Tibial nerve (tissue), 4 donors: Measurements from ENCODE around the gene CABLES2. TPM values are rescaled to one million over a fixed set of nuclear protein-coding genes. Genes with fewer than 3 reads are reported as not detected.
A peak's percentile ranks its signal among the peaks of the same experiment; 100 is the strongest.

ENCODE experiments used
- DNase-seq, 2 donors: peaks; one replicate each; pipeline ENCODE4 v3.0.0-alpha.2; 2019; ENCODE audit warnings: low spot score in 2 of 2
- H3K27ac ChIP-seq, 4 donors: fragments of 200-600 bp; sonication (generic) in 3 of 4; one replicate each; pipeline ENCODE4 v1.5.1; 2017 to 2019; ENCODE audit warnings: mild to moderate bottlenecking in 1 of 4
- H3K27me3 ChIP-seq, 2 donors: fragments of 200-600 bp; sonication (generic) in 1 of 2; one replicate each; pipeline versions ENCODE4 v1.5.1 to v1.6.0; 2017 to 2019
- H3K36me3 ChIP-seq, 3 donors: fragments of 200-600 bp; sonication (generic); one replicate each; pipeline ENCODE4 v1.5.1; 2018 to 2019
- H3K4me1 ChIP-seq, 4 donors: fragments of 200-600 bp; sonication (generic) in 3 of 4; one replicate each; pipeline ENCODE4 v1.5.1; 2017 to 2019
- H3K4me3 ChIP-seq, 4 donors: fragments of 200-600 bp; sonication (generic) in 3 of 4; one replicate each; pipeline ENCODE4 v1.5.1; 2017 to 2019; ENCODE audit warnings: mild to moderate bottlenecking in 1 of 4, moderate library complexity in 1 of 4
- H3K9me3 ChIP-seq, 4 donors: fragments of 200-600 bp; sonication (generic) in 3 of 4; one replicate each; pipeline ENCODE4 v1.5.1; 2017 to 2019
- CTCF ChIP-seq, 5 experiments: fragments of 200-600 bp in 3 of 5; fragments of 450-650 bp in 2 of 5; sonication (generic) in 3 of 5; IDR thresholded peaks; one replicate each; pipeline ENCODE4 v1.5.1; 2016 to 2019; ENCODE audit warnings: antibody characterized with exemption in 5 of 5, mild to moderate bottlenecking in 3 of 5, moderate library complexity in 2 of 5
- EP300 ChIP-seq, 2 donors: sonication (generic); formaldehyde crosslinking; IDR thresholded peaks; one replicate each; pipeline ENCODE4 v1.6.1; 2017; ENCODE audit warnings: antibody characterized with exemption in 2 of 2, mild to moderate bottlenecking in 1 of 2
- POLR2A ChIP-seq, 2 donors: fragments of 450-650 bp; IDR thresholded peaks; one replicate each; pipeline ENCODE4 v1.6.1; 2017; ENCODE audit warnings: antibody characterized with exemption in 2 of 2, mild to moderate bottlenecking in 2 of 2, moderate library complexity in 2 of 2
- WGBS, 2 donors: methylation state at CpG; one replicate each; pipeline ENCODE4 v1.1.5; 2018; 5-methylcytosine and 5-hydroxymethylcytosine counted together
- total RNA-seq, 4 donors: library from RNA; depleted of rRNA; stranded (reverse); fragments of >200 nt; gene quantifications; one replicate each; pipeline ENCODE4 v1.1.0, GENCODE V29; 2016

CABLES2 gene
- total RNA-seq, 4 donors from 2014 or later, result 1.1 to 9.9 (median 6.2) TPM

DNA sequence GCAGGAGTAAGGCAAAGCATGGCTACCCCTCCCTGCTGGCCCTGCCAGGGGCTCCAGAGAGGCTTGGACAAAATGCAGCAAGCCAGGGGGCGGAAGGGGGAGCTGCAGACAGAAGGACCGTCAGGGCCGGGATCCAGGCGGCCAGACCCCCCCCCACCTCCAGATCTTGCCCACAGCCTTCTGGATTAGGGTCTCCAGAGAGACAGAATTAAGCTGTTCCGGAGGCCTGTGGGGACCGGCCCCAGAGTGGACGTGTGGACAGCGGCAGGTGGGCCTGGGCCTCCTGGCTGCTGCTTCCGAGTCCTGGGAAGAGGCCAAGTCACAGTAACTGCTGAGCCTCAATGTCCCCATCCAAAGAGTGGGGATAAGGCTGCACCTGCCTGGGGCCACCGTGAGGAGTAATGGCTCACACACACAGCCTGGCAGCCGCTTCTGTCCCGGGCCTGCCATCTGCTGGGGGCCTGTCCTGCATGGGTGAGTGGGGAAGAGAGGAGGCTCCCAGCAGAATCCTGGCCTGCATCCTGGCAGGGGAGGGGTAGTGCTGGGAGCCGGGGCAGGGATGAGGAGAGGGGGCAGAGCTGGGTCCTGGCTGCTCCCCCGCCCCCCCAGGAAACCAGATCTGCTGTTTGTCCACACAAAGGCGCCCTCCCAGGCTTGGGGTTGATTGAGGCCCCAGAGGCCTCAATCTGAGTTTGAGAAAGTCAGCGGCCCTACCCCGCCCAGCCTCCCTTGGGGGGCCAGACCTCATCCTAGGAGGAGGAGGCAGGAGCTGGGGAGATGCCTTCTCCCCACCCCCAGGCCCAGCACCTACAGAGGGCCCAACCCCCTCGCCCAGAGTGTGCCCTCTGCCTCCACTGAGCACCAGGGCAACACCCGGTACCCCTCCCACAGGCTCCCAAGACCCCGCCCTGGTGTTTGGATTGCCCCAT lies 43.8 kb downstream of the CABLES2 start:
- peak overlapping the region in 2 of 4 donors; percentile 83 to 94 for H3K27ac ChIP-seq
- H3K27me3 ChIP-seq, result peaks cover 0 to under 1% of the 10 kb centered on the region in 2 donors
- no peak for TF ChIP-seq EP300 (IDR thresholded peaks at IDR 0.05)
- peak in 1 of 5 experiments; percentile 15 for TF ChIP-seq CTCF (IDR thresholded peaks at IDR 0.05)
- no peak for DNase-seq
- no peaks in the 10 kb centered on the region for H3K9me3 ChIP-seq
- H3K36me3 ChIP-seq, result no peaks in the 10 kb centered on the region
- 41 to 51% methylated on average over 18 of the region's 20 CpGs for WGBS, 2 donors
- peaks cover 0 to 94% (median 76%) of the 10 kb centered on the region in 4 donors for H3K4me1 ChIP-seq
- no peak overlapping the region for H3K4me3 ChIP-seq

DNA sequence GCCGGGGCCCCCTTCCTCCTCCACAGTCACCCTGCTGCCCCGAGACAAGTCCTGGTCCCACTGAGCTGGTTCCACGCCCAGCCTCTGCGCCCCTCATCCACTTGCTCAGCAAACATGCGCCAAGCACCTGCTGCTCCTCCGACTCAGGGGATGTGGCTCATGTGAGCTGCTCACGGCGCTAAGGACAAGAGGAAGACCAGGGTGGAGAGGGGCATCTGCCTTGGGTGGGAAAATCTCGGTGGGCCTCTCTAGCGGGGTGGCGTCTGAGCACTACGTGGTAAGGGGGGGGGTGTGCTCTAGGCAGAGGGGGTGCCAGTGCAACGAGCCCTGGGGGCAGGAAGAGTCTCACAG lies 44.5 kb downstream of the CABLES2 start:
- peaks cover 0 to 94% (median 76%) of the 10 kb centered on the region in 4 donors for H3K4me1 ChIP-seq
- H3K27ac ChIP-seq, result peak overlapping the region in 2 of 4 donors; percentile 83 to 94
- WGBS, 2 donors, result 51 to 58% methylated on average over 12 to 13 of the region's 13 CpGs
- H3K4me3 ChIP-seq, result no peak overlapping the region
- no peaks in the 10 kb centered on the region for H3K9me3 ChIP-seq
- DNase-seq, result no peak
- TF ChIP-seq POLR2A (IDR thresholded peaks at IDR 0.05) (no peak), EP300 (IDR thresholded peaks at IDR 0.05) (no peak), CTCF (IDR thresholded peaks at IDR 0.05) (no peak)
- H3K36me3 ChIP-seq, result no peaks in the 10 kb centered on the region
- H3K27me3 ChIP-seq, result no peaks in the 10 kb centered on the region

- H3K9me3 ChIP-seq, result no peaks in the 10 kb centered on the region
- TF ChIP-seq EP300 (IDR thresholded peaks at IDR 0.05) (no peak), POLR2A (IDR thresholded peaks at IDR 0.05) (no peak), CTCF (IDR thresholded peaks at IDR 0.05) (no peak)
- WGBS, 2 donors, result 63 to 66% methylated on average over 29 to 31 of the region's 34 CpGs
- H3K36me3 ChIP-seq, result no peaks in the 10 kb centered on the region
- H3K4me1 ChIP-seq, result peaks cover 0 to 96% (median 79%) of the 10 kb centered on the region in 4 donors
- H3K27ac ChIP-seq, result peak overlapping the region in 3 of 4 donors; percentile 63 to 94 (median 83)
- H3K4me3 ChIP-seq, result no peak overlapping the region
- H3K27me3 ChIP-seq, result no peaks in the 10 kb centered on the region
- DNase-seq, result no peak
Measured at GRCh38 chr20:62361799-62362589, 45.1 kb downstream of the CABLES2 start.

GRCh38 chr20:62360854-62361798 lies 46.0 kb downstream of the CABLES2 start:
- peaks cover 0 to 97% (median 81%) of the 10 kb centered on the region in 4 donors for H3K4me1 ChIP-seq
- no peaks in the 10 kb centered on the region for H3K27me3 ChIP-seq
- TF ChIP-seq EP300 (IDR thresholded peaks at IDR 0.05) (no peak), POLR2A (IDR thresholded peaks at IDR 0.05) (no peak), CTCF (IDR thresholded peaks at IDR 0.05) (no peak)
- DNase-seq, result no peak
- H3K9me3 ChIP-seq, result no peaks in the 10 kb centered on the region
- H3K4me3 ChIP-seq, result no peak overlapping the region
- 28 to 44% methylated on average over 17 to 22 of the region's 25 CpGs for WGBS, 2 donors
- H3K27ac ChIP-seq, result peak overlapping the region; percentile 62 to 94 (median 73)
- H3K36me3 ChIP-seq, result no peaks in the 10 kb centered on the region
